AG10803 (cell line): ENCODE data around the gene ALKBH2.
"Not testable (repeated sequence)": the region's sequence is repeated elsewhere in the genome, so short reads cannot be mapped to it uniquely, and the experiment has no call there.

Source experiments
- DNase-seq: peaks from one replicate; pipeline ENCODE4 v3.0.0; 2010; ENCODE audit warnings: low read depth
- H3K4me3 ChIP-seq: 2 replicates; pipeline ENCODE4 v1.5.1; 2011; ENCODE audit warnings: mild to moderate bottlenecking, low read length, control low read depth
- CTCF ChIP-seq: conservative IDR thresholded peaks from 2 replicates; pipeline ENCODE4 v1.5.1; 2011; ENCODE audit warnings: mild to moderate bottlenecking, low read length, control low read depth, inconsistent platforms

The ALKBH2 gene

GRCh38 chr12:109054520-109054919 is 38.8 kb downstream of the ALKBH2 start:
- TF ChIP-seq CTCF, result no peak
- DNase-seq, result no peak
- no peak overlapping the region for H3K4me3 ChIP-seq

- not testable (repeated sequence) for DNase-seq
- peak overlapping the region; percentile 96; the same call in 1 of the 2 replicates for H3K4me3 ChIP-seq
These were observed 39.2 kb downstream of the ALKBH2 start for GRCh38 chr12:109054124-109054513.

- peak overlapping the region; percentile 96 for H3K4me3 ChIP-seq
- DNase-seq, result no peak
- no peak for TF ChIP-seq CTCF
These were observed 39.7 kb downstream of the ALKBH2 start for GRCh38 chr12:109053382-109054123.

GRCh38 chr12:109052414-109053323 is 40.6 kb downstream of the ALKBH2 start, which contains the start of gene USP30:
USP30 (plus strand) TSS chr12:109052576; CDS start chr12:109052679, 103 bp downstream.
- peak within 1 kb of the TSS; percentile 96 for H3K4me3 ChIP-seq
- DNase-seq, result peak; percentile 86
- no peak for TF ChIP-seq CTCF

- peak overlapping the region; percentile 96 for H3K4me3 ChIP-seq
- no peak for TF ChIP-seq CTCF
- no peak for DNase-seq
These were observed 41.2 kb downstream of the ALKBH2 start for GRCh38 chr12:109052097-109052413.

GRCh38 chr12:109049794-109050193 is 43.5 kb downstream of the ALKBH2 start:
- not testable (repeated sequence) for H3K4me3 ChIP-seq
- peak; percentile 4 for DNase-seq

- not testable (repeated sequence) for H3K4me3 ChIP-seq, DNase-seq
These were observed 44.6 kb downstream of the ALKBH2 start for GRCh38 chr12:109048706-109049105.

- DNase-seq, result peak; percentile 4
These were observed 46.0 kb downstream of the ALKBH2 start for GRCh38 chr12:109047081-109047805.

More at GRCh38 chr12:109047081-109047805, 46.0 kb downstream of the ALKBH2 start:
- no peak for TF ChIP-seq CTCF
- no peak overlapping the region for H3K4me3 ChIP-seq
